ENCODE data around the gene TINAG.

The TINAG gene

GRCh38 chr6:54308289-54308985 lies at the start of gene TINAG:
Gene TINAG, plus strand, starts transcription at chr6:54308441. Its CDS starts 110 bp downstream, at chr6:54308551.
- no peak for DNase-seq

GRCh38 chr6:54260025-54260424 lies 48.2 kb upstream of the TINAG start:
- DNase-seq = no peak

DNA sequence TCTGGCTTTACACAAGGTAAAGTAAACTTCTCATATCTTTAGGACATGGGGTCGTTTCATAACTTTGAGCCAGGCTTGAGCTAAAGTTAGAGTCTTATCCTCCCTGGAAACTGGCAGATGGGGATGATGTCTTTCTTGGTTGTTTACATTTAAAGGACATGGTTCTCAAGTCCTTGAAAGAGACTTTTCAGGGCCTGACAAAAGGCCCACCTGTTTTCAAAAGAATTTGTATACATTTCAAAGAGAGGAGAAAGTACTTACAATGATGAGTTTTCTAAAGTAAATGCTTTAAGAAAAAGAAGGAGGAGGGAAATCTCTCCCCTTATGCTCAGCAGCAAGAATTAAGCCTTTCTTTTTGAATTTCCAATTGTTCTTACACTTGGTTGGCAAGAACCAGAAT lies 45.7 kb upstream of the TINAG start:
- no peak for DNase-seq

DNA sequence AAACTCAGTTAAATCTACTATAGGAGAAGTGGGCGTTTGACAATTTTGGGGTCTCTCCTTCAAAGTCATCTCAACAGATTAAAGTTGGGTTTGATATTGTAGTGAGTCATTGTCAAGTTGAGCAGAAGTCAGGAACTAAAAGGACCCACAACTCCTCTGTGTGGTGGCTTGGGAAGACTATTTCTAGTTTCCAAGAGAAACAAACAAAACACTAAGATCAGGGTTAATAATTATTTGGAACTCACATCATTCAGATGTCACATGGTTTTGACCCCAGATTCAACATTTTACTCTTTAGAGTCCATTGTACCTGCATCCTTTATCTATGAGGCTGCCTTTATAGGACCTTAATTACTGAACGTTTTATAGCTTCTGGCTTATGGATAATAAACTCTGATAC lies 45.3 kb upstream of the TINAG start:
- no peak for DNase-seq

- DNase-seq = no peak
These were observed 43.5 kb upstream of the TINAG start for GRCh38 chr6:54264581-54265272.

DNA sequence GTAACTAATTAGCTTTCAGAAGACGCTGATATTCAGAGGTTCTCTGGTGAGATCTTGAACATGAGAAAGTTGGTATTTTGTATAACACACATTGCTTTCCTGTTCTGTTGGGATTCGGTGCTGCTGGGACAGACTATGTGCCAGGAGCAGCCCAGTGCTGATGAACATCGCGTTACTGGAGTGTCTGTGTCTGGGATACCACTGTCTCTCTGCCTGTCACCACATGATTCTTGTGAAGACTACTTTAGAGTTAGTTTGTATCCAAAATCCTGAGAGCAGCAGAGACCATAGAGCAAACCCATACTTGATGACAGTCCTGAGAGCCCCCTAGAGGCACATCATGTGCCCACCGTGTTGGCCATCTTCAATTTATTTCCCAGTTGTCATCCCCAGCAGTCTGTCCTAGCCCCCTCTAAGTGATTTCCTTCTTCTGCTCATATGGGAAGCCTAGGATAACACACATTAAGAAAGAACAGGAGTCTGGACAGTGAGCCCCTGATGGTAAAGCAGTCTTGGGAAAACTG lies 41.8 kb upstream of the TINAG start:
- no peak for DNase-seq

DNA sequence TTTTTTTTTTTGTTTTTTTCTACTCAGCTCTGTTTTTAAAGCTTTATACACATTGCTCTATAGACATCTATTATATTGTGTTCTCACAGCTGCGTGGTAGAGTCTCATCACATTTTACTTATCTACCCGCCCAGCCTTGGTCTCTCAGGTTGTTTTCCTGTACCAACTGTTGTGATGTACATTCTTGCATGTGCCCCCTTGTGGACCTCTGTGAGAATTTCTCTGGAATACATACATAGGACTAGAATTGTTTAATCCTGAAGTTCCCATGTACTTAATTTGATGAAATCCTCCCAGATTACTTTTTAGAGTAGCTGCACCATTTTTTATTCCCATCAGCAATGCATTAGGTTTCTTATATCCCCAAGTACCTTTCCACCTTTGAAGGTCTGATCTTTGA lies 40.4 kb upstream of the TINAG start:
- no peak for DNase-seq

- no peak for DNase-seq
These were observed 34.9 kb upstream of the TINAG start for GRCh38 chr6:54273214-54273820.

- DNase-seq = no peak
These were observed 33.9 kb upstream of the TINAG start for GRCh38 chr6:54274383-54274782.

DNA sequence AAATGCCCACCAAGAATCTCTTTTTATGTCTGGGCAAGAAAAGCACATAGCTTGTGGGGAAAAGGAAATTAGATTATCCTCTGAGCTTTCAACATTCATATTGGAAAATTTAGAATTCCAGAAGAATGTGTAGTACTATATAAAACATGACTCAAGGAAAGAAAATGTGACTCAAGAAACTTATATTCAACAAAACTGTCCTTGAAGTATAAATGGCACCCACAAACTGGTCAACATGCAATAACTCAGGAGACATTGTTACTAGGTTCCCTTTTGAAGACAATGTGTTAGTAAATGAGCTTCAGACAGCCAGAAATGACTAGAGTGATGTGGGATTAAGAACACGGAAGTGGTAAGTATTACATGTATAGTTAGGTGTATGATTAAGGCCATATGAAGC lies 26.1 kb upstream of the TINAG start:
- no peak for DNase-seq

GRCh38 chr6:54284161-54284860 lies 23.9 kb upstream of the TINAG start:
- no peak for DNase-seq

DNA sequence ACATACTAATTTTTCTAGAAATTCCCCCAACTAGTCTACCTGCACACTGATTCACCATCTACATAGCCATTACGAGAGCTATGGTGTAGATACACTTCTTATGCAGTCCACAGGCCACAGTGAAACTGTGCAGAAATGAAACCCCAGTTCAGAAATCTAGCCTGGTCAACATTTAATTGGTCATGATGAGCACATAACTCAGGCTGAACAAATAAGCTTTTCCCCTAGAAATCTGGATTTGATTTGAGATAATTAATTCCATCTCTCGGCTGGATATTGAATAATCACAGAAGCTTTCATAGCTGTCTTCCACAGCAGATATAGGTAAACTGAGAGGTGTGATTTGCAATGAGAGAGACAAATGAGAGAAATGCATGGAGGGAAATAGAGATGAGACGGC lies 22.6 kb upstream of the TINAG start:
- DNase-seq = no peak

- no peak for DNase-seq
These were observed 22.1 kb upstream of the TINAG start for GRCh38 chr6:54286141-54286540.

DNA sequence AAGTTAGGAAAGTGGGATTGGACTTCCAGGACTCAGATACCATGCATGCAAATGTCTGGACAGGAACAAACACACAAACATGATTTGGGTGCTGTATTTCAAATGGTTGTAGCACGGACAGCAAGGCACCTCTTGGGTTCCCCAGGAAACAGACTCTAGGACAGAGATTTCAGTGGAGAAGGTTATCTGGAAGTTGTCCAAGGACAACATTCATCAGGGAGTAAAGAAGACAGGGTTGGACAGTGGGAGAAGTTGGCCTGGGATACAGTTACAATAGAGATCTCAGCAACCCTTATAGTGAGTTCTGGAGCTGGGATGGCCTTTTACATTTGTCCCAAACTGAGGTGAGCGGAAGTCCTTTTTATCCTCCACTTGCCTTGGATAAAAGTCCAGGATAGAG lies 19.8 kb upstream of the TINAG start:
- no peak for DNase-seq

DNA sequence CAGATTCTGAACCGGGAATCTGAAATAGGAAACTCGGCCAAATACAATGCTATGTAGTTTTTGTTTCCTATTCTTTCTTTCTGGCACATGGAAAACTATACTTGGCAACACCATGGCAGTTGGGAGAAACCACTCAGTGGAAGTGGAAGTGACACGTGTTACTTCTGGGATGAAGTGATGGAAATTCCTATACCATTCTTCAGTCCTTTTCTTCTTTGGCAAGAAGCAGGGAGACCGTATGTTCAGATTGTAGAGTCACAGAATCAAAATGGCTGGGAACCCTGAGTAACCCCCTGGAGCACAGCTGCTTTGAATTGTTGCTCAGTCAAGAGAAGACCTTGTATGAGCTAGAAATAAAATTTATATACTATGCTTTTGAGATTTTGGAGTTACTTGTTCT lies 18.8 kb upstream of the TINAG start:
- DNase-seq = no peak

DNA sequence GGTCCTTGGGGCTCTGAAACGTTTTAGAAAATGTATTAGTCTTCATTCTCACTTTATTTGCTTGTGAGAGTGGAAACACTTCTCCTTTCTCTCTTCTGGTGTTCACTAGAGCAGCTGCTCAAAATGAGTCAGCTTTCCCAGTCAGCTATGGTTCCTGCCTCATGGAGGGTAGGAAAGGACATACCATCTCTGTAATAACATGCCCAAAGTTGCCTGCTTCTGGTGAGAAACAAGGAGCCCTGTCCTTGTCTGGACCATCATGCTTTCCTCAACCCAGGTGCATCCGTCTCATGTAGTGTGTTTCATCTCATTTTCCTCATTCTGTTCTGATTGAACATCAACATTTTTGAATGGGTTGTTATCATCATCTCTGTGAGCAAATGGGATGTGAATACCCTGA lies 17.1 kb upstream of the TINAG start:
- peak; percentile 16 for DNase-seq

- no peak for DNase-seq
These were observed 16.5 kb upstream of the TINAG start for GRCh38 chr6:54291738-54292137.

DNA sequence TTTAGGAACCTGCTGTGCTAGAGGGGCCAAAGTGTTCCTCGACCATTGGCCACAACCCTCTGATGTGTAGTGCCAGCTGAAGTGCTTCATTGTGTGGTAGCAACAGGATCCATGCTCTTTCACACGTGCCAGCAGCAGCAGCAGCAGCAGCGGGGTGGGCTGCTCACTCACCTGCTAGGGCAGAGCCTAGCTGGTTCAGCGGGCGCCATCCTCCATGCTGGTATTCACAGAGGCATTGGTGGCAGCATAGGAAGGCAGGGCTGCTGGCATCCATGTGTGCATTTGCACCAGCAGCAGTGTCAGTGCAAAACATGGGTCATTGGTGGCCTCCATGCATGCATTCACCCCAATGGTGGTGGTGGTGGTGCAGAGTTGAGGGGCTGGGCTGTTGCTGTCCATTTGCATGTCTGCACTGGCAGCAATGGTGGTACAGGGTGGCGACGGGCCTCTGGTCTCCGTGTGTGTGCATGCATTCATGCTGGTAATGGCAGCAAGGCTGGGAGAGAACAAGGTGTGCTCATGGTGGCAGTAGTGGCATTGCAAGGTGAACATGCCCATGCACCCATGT lies 13.2 kb upstream of the TINAG start:
- DNase-seq = no peak

GRCh38 chr6:54299542-54300269 lies 8.5 kb upstream of the TINAG start:
- DNase-seq = no peak

DNA sequence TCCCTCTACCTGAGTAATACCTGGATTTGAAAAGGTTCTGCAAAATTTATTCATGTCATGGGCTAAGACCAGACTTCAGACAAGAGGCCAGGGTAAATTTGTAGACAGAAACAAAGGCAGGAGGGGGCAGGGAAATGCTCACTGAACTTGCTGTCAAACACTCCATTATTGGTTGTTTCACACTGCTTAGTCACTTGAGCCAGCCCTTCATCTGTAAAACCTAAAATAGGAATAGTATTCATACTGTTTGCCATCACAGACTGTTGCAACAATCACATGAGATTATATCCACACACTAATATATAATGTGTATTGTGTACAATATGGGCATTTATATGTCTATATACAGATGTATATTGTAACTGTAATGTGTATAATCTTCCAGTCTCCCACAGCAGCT lies 6.5 kb upstream of the TINAG start:
- no peak for DNase-seq

- no peak for DNase-seq
These were observed 766 bp upstream of the TINAG start for GRCh38 chr6:54307439-54307910.

DNA sequence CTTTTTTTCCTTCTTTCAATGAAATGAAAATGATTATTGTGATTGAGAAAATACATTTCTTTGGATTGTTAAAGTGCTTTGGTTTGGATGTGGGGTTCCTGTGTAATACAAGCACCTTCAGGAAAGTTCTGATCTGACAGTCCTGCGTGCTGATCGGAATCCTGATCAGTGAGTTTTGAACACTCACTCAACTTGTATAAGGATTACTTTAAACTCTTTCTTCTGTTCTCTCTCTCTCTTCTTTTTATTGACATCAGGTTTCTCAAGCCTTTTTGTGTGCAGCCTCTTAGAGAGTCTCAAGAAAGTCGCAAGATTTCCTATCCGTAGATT lies 710 bp downstream of the TINAG start:
- DNase-seq = no peak
